SU-DHL-6 (cell line): ENCODE results near the gene PCSK1.

Experiments
- H2AFZ ChIP-seq: fragments of 200-600 bp; sonication (generic); 2 replicates; pipeline ENCODE4 v1.6.1; 2014; ENCODE audit warnings: low read depth, mild to moderate bottlenecking, moderate library complexity, mixed read lengths, antibody characterized with exemption, low read length; ENCODE audit not compliant: severe bottlenecking
- H3F3A ChIP-seq: fragments of 200-600 bp; shearing (Covaris generic); 2 replicates; pipeline ENCODE4 v1.6.0; 2016; ENCODE audit warnings: antibody characterized with exemption, mild to moderate bottlenecking; ENCODE audit not compliant: insufficient read depth
- H3K27ac ChIP-seq: fragments of 200-600 bp; sonication (generic); 2 replicates; pipeline ENCODE4 v1.5.1; 2016; ENCODE audit warnings: low read depth, mild to moderate bottlenecking, low read length, moderate library complexity, mixed read lengths
- H3K27me3 ChIP-seq: fragments of 200-600 bp; sonication (generic), shearing (Covaris generic); 2 replicates; pipeline ENCODE4 v1.6.0; 2014; ENCODE audit warnings: mild to moderate bottlenecking, low read length
- H3K36me3 ChIP-seq: fragments of 200-600 bp; sonication (generic); 2 replicates; pipeline ENCODE4 v1.6.1; 2014; ENCODE audit warnings: mild to moderate bottlenecking, low read length, mixed read lengths
- H3K4me2 ChIP-seq: fragments of 300-600, 200-600 bp; shearing (Covaris generic), sonication (generic); 2 replicates; pipeline ENCODE4 v1.6.0; 2014; ENCODE audit warnings: low read length, low read depth, mild to moderate bottlenecking; ENCODE audit not compliant: poor library complexity, severe bottlenecking
- H3K4me3 ChIP-seq: fragments of 200-600 bp; sonication (generic); 2 replicates; pipeline ENCODE4 v1.5.1; 2014; ENCODE audit warnings: antibody characterized with exemption, low read length, mild to moderate bottlenecking, mixed read lengths; ENCODE audit not compliant: insufficient read depth, poor library complexity, severe bottlenecking
- H3K79me2 ChIP-seq: fragments of 200-600 bp; sonication (generic); 2 replicates; pipeline ENCODE4 v1.6.1; 2014; ENCODE audit warnings: mild to moderate bottlenecking, low read length, moderate library complexity; ENCODE audit not compliant: insufficient read depth
- H3K9ac ChIP-seq: fragments of 200-600 bp; sonication (generic); 2 replicates; pipeline ENCODE4 v1.7.0; 2014; ENCODE audit warnings: mild to moderate bottlenecking, low read length
- H3K9me2 ChIP-seq: fragments of 200-600 bp; sonication (generic); replicated peaks from 2 replicates; pipeline ENCODE4 v1.6.1; 2014; ENCODE audit warnings: low read length; ENCODE audit not compliant: insufficient read depth
- H3K9me3 ChIP-seq: fragments of 200-600 bp; sonication (generic); 2 replicates; pipeline ENCODE4 v1.6.1; 2014; ENCODE audit warnings: low read length, mixed read lengths; ENCODE audit not compliant: insufficient read depth
- H4K20me1 ChIP-seq: fragments of 200-600 bp; sonication (generic); 2 replicates; pipeline ENCODE4 v1.6.1; 2014; ENCODE audit warnings: low read depth, mild to moderate bottlenecking, antibody characterized with exemption, low read length, moderate library complexity, mixed read lengths
- CTCF ChIP-seq: fragments of 200-600 bp; sonication (generic); IDR thresholded peaks from one replicate; pipeline ENCODE4 v1.5.1; 2017; ENCODE audit warnings: antibody characterized with exemption, mild to moderate bottlenecking, low read length, moderate library complexity; ENCODE audit not compliant: insufficient read depth, poor library complexity, severe bottlenecking
- EZH2phosphoT487 ChIP-seq: fragments of 200-600 bp; sonication (generic), shearing (Covaris generic); conservative IDR thresholded peaks from 2 replicates; pipeline ENCODE4 v1.6.1; 2018; ENCODE audit warnings: mild to moderate bottlenecking, antibody characterized with exemption, low read length, moderate library complexity, mixed read lengths

Gene PCSK1

GRCh38 chr5:96344678-96345577 is 88.1 kb downstream of the PCSK1 start:
- no peaks in the 10 kb centered on the region for H3K79me2 ChIP-seq
- H3K27ac ChIP-seq = no peak overlapping the region
- H2AFZ ChIP-seq = no peak overlapping the region
- H3K4me2 ChIP-seq = no peak overlapping the region
- no peaks in the 10 kb centered on the region for H3K36me3 ChIP-seq
- no peaks in the 10 kb centered on the region for H3K9me2 ChIP-seq
- no peaks in the 10 kb centered on the region for H4K20me1 ChIP-seq
- no peaks in the 10 kb centered on the region for H3K9me3 ChIP-seq
- no peaks in the 10 kb centered on the region for H3F3A ChIP-seq
- no peak overlapping the region for H3K4me3 ChIP-seq
- no peaks in the 10 kb centered on the region for H3K27me3 ChIP-seq
- TF ChIP-seq CTCF (no peak), EZH2phosphoT487 (no peak)
- H3K9ac ChIP-seq = no peak overlapping the region

- no peaks in the 10 kb centered on the region for H3K9me2 ChIP-seq
- TF ChIP-seq EZH2phosphoT487 (no peak), CTCF (no peak)
- no peaks in the 10 kb centered on the region for H4K20me1 ChIP-seq
- no peak overlapping the region for H3K27ac ChIP-seq
- H3F3A ChIP-seq = no peaks in the 10 kb centered on the region
- no peak overlapping the region for H3K4me2 ChIP-seq
- H3K27me3 ChIP-seq = no peaks in the 10 kb centered on the region
- H3K9me3 ChIP-seq = no peaks in the 10 kb centered on the region
- no peaks in the 10 kb centered on the region for H3K36me3 ChIP-seq
- no peak overlapping the region for H3K9ac ChIP-seq
- no peaks in the 10 kb centered on the region for H3K79me2 ChIP-seq
- H3K4me3 ChIP-seq = no peak overlapping the region
- no peak overlapping the region for H2AFZ ChIP-seq
These were observed 90.0 kb downstream of the PCSK1 start for GRCh38 chr5:96343094-96343493.

- H3K4me3 ChIP-seq = no peak overlapping the region
- no peaks in the 10 kb centered on the region for H3K27me3 ChIP-seq
- no peak overlapping the region for H3K9ac ChIP-seq
- H3K9me2 ChIP-seq = no peaks in the 10 kb centered on the region
- no peaks in the 10 kb centered on the region for H3K79me2 ChIP-seq
- H3K4me2 ChIP-seq = no peak overlapping the region
- TF ChIP-seq CTCF = no peak
- no peak for TF ChIP-seq EZH2phosphoT487
- no peaks in the 10 kb centered on the region for H3F3A ChIP-seq
- H2AFZ ChIP-seq = no peak overlapping the region
- no peaks in the 10 kb centered on the region for H4K20me1 ChIP-seq
- H3K9me3 ChIP-seq = no peaks in the 10 kb centered on the region
- H3K27ac ChIP-seq = no peak overlapping the region
- H3K36me3 ChIP-seq = no peaks in the 10 kb centered on the region
These were observed 90.5 kb downstream of the PCSK1 start for GRCh38 chr5:96342581-96342980.
